Measurements from ENCODE around the gene GRIA2.
"Not testable (repeated sequence)": the region's sequence is repeated elsewhere in the genome, so short reads cannot be mapped to it uniquely, and the experiment has no call there.

Gene GRIA2

GRCh38 chr4:157220371-157220881 lies at the start of gene GRIA2:
TSS of gene GRIA2 (plus strand) at chr4:157220728. CDS start at chr4:157221043, 315 bp downstream.
- no peak for DNase-seq (ENCODE audit: low read depth, low spot score)

- DNase-seq (ENCODE audit: low read depth, low spot score) = no peak
These were observed 48.5 kb upstream of the GRIA2 start for GRCh38 chr4:157172011-157172410.

- DNase-seq (ENCODE audit: low read depth, low spot score) = not testable (repeated sequence)
These were observed 40.3 kb upstream of the GRIA2 start for GRCh38 chr4:157180268-157180667.

GRCh38 chr4:157184300-157184699 lies 36.2 kb upstream of the GRIA2 start:
- no peak for DNase-seq (ENCODE audit: low read depth, low spot score)

GRCh38 chr4:157185363-157185762 lies 35.2 kb upstream of the GRIA2 start:
- DNase-seq (ENCODE audit: low read depth, low spot score) = no peak

- DNase-seq (ENCODE audit: low read depth, low spot score) = no peak
These were observed 25.2 kb upstream of the GRIA2 start for GRCh38 chr4:157195374-157195773.

- no peak for DNase-seq (ENCODE audit: low read depth, low spot score)
These were observed 24.5 kb upstream of the GRIA2 start for GRCh38 chr4:157196046-157196445.

- DNase-seq (ENCODE audit: low read depth, low spot score) = no peak
These were observed 15.8 kb upstream of the GRIA2 start for GRCh38 chr4:157204634-157205244.

GRCh38 chr4:157217708-157218107 lies 2.8 kb upstream of the GRIA2 start:
- DNase-seq (ENCODE audit: low read depth, low spot score) = no peak

GRCh38 chr4:157219711-157220370 lies 687 bp upstream of the GRIA2 start:
- no peak for DNase-seq (ENCODE audit: low read depth, low spot score)

- DNase-seq (ENCODE audit: low read depth, low spot score) = no peak
These were observed 932 bp downstream of the GRIA2 start for GRCh38 chr4:157221426-157221894.

- no peak for DNase-seq (ENCODE audit: low read depth, low spot score)
These were observed 1.6 kb downstream of the GRIA2 start for GRCh38 chr4:157221895-157222770.

- DNase-seq (ENCODE audit: low read depth, low spot score) = no peak
These were observed 2.2 kb downstream of the GRIA2 start for GRCh38 chr4:157222771-157223160.

- DNase-seq (ENCODE audit: low read depth, low spot score) = no peak
These were observed 2.9 kb downstream of the GRIA2 start for GRCh38 chr4:157223456-157223855.

- DNase-seq (ENCODE audit: low read depth, low spot score) = no peak
These were observed 4.6 kb downstream of the GRIA2 start for GRCh38 chr4:157225096-157225495.

- no peak for DNase-seq (ENCODE audit: low read depth, low spot score)
These were observed 5.5 kb downstream of the GRIA2 start for GRCh38 chr4:157226035-157226434.

- DNase-seq (ENCODE audit: low read depth, low spot score) = no peak
These were observed 6.1 kb downstream of the GRIA2 start for GRCh38 chr4:157226601-157227000.

GRCh38 chr4:157231525-157231924 lies 11.0 kb downstream of the GRIA2 start:
- no peak for DNase-seq (ENCODE audit: low read depth, low spot score)

GRCh38 chr4:157242871-157243270 lies 22.3 kb downstream of the GRIA2 start:
- DNase-seq (ENCODE audit: low read depth, low spot score) = no peak

GRCh38 chr4:157244348-157244747 lies 23.8 kb downstream of the GRIA2 start:
- DNase-seq (ENCODE audit: low read depth, low spot score) = no peak

- DNase-seq (ENCODE audit: low read depth, low spot score) = no peak
These were observed 24.8 kb downstream of the GRIA2 start for GRCh38 chr4:157245351-157245750.

- DNase-seq (ENCODE audit: low read depth, low spot score) = no peak
These were observed 26.4 kb downstream of the GRIA2 start for GRCh38 chr4:157246964-157247363.
